Midbrain (tissue), 1 donor: ENCODE data around the gene HEPACAM2.

Experiments
- DNase-seq: peaks from one replicate; lab custom pipeline; 2025; lab: John Stamatoyannopoulos, UW

The HEPACAM2 gene

GRCh38 chr7:93147363-93147762 is 78.9 kb downstream of the HEPACAM2 start:
- DNase-seq, result no peak

- DNase-seq, result no peak
These were observed 79.7 kb downstream of the HEPACAM2 start for GRCh38 chr7:93146472-93147141.

GRCh38 chr7:93146036-93146435 is 80.2 kb downstream of the HEPACAM2 start:
- DNase-seq, result no peak

GRCh38 chr7:93145354-93145753 is 80.9 kb downstream of the HEPACAM2 start:
- DNase-seq, result no peak

GRCh38 chr7:93142127-93142526 is 84.1 kb downstream of the HEPACAM2 start:
- no peak for DNase-seq

- no peak for DNase-seq
These were observed 85.6 kb downstream of the HEPACAM2 start for GRCh38 chr7:93140582-93141191.

- DNase-seq, result no peak
These were observed 87.7 kb downstream of the HEPACAM2 start for GRCh38 chr7:93138576-93138975.
